Heart left ventricle (tissue), 13 donors: ENCODE measurements around the gene ZNF419.

Experiments used
- POLR2A ChIP-seq, 2 donors: fragments of 450-650 bp; IDR thresholded peaks; one replicate each; pipeline ENCODE4 v1.6.1; 2017; ENCODE audit warnings: antibody characterized with exemption in 2 of 2, mild to moderate bottlenecking in 2 of 2, moderate library complexity in 2 of 2
- TF ChIP-seq, protein P1 (sequence below), 12 donors: fragments of 200-600 bp; sonication (generic) in 4 of 12; IDR thresholded peaks; one replicate each; pipeline versions ENCODE4 v1.5.0 to v1.8.0; 2018 to 2022; ENCODE audit warnings: antibody characterized with exemption in 12 of 12, mild to moderate bottlenecking in 5 of 12
- donor health status: ischemic (EF 13 %, LVEDD 7.1; RV severe dilation, severe dysfunction).
- donor health status: DM: no; HTN: yes; CAD: no.
- donor health status: DM: no; HTN: no; CAD: no.
- donor health status: ischemic (EF 25% LVEDD 6.9; RV normal size, moderate dysfunction).
- donor health status: ischemic (EF 25% LVEDD 5.7; RV mildly dilated, moderate dysfunction).
- donor health status: ischemic (EF 35%, LVEDD 5.7; RV mildly dilated, moderate dysfunction).
- donor health status: nonischemic (EF 11% LVEDD 7.7; RV severe dilation, severe dysfunction).
- donor health status: DM: yes; HTN: yes; CAD: no.
- donor health status: PGD.
- donor health status: ischemic (EF 29% LVEDD 5.4; RV normal size, mild dysfunction).
- donor health status: nonischemic (EF 23%, LVEDD 6.1; RV moderate dilation, normal function).

- TF ChIP-seq, protein P1, sequence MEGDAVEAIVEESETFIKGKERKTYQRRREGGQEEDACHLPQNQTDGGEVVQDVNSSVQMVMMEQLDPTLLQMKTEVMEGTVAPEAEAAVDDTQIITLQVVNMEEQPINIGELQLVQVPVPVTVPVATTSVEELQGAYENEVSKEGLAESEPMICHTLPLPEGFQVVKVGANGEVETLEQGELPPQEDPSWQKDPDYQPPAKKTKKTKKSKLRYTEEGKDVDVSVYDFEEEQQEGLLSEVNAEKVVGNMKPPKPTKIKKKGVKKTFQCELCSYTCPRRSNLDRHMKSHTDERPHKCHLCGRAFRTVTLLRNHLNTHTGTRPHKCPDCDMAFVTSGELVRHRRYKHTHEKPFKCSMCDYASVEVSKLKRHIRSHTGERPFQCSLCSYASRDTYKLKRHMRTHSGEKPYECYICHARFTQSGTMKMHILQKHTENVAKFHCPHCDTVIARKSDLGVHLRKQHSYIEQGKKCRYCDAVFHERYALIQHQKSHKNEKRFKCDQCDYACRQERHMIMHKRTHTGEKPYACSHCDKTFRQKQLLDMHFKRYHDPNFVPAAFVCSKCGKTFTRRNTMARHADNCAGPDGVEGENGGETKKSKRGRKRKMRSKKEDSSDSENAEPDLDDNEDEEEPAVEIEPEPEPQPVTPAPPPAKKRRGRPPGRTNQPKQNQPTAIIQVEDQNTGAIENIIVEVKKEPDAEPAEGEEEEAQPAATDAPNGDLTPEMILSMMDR (IDR thresholded peaks at IDR 0.05), result no peak
- no peak for TF ChIP-seq POLR2A (IDR thresholded peaks at IDR 0.05)
These were observed 23.9 kb downstream of the ZNF419 start for GRCh38 chr19:57511484-57511883.
